ENCODE measurements around the gene SHROOM4.

DNA sequence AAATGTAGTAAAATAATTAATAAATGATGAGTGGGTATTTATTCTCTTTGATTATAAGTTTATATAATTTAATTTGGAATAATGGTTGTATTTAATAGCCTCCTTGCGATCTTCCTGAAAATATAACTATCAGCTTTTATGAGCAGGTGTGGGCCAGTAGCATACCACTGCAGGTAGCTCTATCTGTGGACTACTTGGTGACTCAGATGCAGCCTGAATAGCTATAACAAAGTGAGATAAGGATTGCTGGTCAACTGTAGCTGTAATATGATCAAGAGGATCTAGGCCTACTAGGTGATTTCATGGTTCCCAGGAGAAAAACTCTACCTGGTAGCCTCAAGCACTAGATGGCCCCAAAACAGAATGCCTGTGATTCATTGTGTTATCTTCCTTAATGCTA lies 49.5 kb upstream of the SHROOM4 start:
- TF ChIP-seq, protein P1, sequence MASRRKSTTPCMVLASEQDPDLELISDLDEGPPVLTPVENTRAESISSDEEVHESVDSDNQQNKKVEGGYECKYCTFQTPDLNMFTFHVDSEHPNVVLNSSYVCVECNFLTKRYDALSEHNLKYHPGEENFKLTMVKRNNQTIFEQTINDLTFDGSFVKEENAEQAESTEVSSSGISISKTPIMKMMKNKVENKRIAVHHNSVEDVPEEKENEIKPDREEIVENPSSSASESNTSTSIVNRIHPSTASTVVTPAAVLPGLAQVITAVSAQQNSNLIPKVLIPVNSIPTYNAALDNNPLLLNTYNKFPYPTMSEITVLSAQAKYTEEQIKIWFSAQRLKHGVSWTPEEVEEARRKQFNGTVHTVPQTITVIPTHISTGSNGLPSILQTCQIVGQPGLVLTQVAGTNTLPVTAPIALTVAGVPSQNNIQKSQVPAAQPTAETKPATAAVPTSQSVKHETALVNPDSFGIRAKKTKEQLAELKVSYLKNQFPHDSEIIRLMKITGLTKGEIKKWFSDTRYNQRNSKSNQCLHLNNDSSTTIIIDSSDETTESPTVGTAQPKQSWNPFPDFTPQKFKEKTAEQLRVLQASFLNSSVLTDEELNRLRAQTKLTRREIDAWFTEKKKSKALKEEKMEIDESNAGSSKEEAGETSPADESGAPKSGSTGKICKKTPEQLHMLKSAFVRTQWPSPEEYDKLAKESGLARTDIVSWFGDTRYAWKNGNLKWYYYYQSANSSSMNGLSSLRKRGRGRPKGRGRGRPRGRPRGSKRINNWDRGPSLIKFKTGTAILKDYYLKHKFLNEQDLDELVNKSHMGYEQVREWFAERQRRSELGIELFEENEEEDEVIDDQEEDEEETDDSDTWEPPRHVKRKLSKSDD (CRISPR knock-in tag; IDR thresholded peaks at IDR 0.05; ENCODE audit: low read depth): no peak
- no peak for TF ChIP-seq POLR2AphosphoS5 (IDR thresholded peaks at IDR 0.05; ENCODE audit: low read depth, low read length)
- TF ChIP-seq CTCF (CRISPR knock-in tag; IDR thresholded peaks at IDR 0.05): no peak
- no peak for TF ChIP-seq GABPA (IDR thresholded peaks at IDR 0.05; ENCODE audit: low read depth, low read length)
- no peak for TF ChIP-seq GABPA (CRISPR knock-in tag; IDR thresholded peaks at IDR 0.05; ENCODE audit: low read depth)
- no peak for TF ChIP-seq SP1 (IDR thresholded peaks at IDR 0.05)
- TF ChIP-seq SP1 (CRISPR knock-in tag; IDR thresholded peaks at IDR 0.05): no peak
- no peak for TF ChIP-seq ZKSCAN8 (CRISPR knock-in tag; IDR thresholded peaks at IDR 0.05; ENCODE audit: borderline replicate concordance)
- TF ChIP-seq FOXP1 (IDR thresholded peaks at IDR 0.05): no peak
- TF ChIP-seq FOXP1 (CRISPR knock-in tag; IDR thresholded peaks at IDR 0.05): no peak
- TF ChIP-seq, protein P2, sequence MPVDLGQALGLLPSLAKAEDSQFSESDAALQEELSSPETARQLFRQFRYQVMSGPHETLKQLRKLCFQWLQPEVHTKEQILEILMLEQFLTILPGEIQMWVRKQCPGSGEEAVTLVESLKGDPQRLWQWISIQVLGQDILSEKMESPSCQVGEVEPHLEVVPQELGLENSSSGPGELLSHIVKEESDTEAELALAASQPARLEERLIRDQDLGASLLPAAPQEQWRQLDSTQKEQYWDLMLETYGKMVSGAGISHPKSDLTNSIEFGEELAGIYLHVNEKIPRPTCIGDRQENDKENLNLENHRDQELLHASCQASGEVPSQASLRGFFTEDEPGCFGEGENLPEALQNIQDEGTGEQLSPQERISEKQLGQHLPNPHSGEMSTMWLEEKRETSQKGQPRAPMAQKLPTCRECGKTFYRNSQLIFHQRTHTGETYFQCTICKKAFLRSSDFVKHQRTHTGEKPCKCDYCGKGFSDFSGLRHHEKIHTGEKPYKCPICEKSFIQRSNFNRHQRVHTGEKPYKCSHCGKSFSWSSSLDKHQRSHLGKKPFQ (CRISPR knock-in tag; IDR thresholded peaks at IDR 0.05; ENCODE audit: insufficient replicate concordance): no peak
- TF ChIP-seq POLR2A (IDR thresholded peaks at IDR 0.05; ENCODE audit: insufficient read depth in 1 of 2, low read depth in 2 of 2, low read length in 2 of 2): no peak
- no peak for TF ChIP-seq ZNF792 (CRISPR knock-in tag; IDR thresholded peaks at IDR 0.05)
- no peak for TF ChIP-seq RBFOX2 (IDR thresholded peaks at IDR 0.05; ENCODE audit: low read depth, low read length)
- TF ChIP-seq TP53 (CRISPR knock-in tag; conservative IDR thresholded peaks at IDR 0.05): no peak
- TF ChIP-seq ETV5 (CRISPR knock-in tag; IDR thresholded peaks at IDR 0.05; ENCODE audit: borderline replicate concordance): no peak
- TF ChIP-seq HHEX (CRISPR knock-in tag; IDR thresholded peaks at IDR 0.05): no peak

Data from HepG2 (cell line).